Fibroblast of lung (primary cell): ENCODE measurements around the gene CYP4A11. TPM values are rescaled to one million over a fixed set of nuclear protein-coding genes. Genes with fewer than 3 reads are reported as not detected.
"Not testable (repeated sequence)": the region's sequence is repeated elsewhere in the genome, so short reads cannot be mapped to it uniquely, and the experiment has no call there.

Experiments used
- DNase-seq, 2 donors: peaks; one replicate each; pipeline versions ENCODE4 v3.0.0 to v3.0.0-alpha.2; 2010; ENCODE audit warnings: low read depth in 2 of 2
- H2AFZ ChIP-seq: 2 replicates; pipeline ENCODE4 v1.5.1; 2012; ENCODE audit warnings: low read length, control low read depth, inconsistent platforms
- H3K27ac ChIP-seq: 2 replicates; pipeline ENCODE4 v1.5.1; 2011; ENCODE audit warnings: low read length, control low read depth; ENCODE audit not compliant: insufficient read depth
- H3K27me3 ChIP-seq: 2 replicates; pipeline ENCODE4 v1.5.1; 2011; ENCODE audit warnings: mild to moderate bottlenecking, low read length; ENCODE audit not compliant: control insufficient read depth, insufficient read depth
- H3K36me3 ChIP-seq: 2 replicates; pipeline ENCODE4 v1.5.1; 2011; ENCODE audit warnings: low read length; ENCODE audit not compliant: control insufficient read depth, insufficient read depth
- H3K4me1 ChIP-seq: 2 replicates; pipeline ENCODE4 v1.5.1; 2011; ENCODE audit warnings: low read length; ENCODE audit not compliant: control insufficient read depth, insufficient read depth; ENCODE audit errors: extremely low read depth
- H3K4me2 ChIP-seq: 2 replicates; pipeline ENCODE4 v1.5.1; 2011; ENCODE audit warnings: low read length, control low read depth; ENCODE audit not compliant: insufficient read depth; ENCODE audit errors: extremely low read depth
- H3K4me3 ChIP-seq, 4 experiments: fragments of 200-600 bp in 1 of 4; sonication (generic) in 1 of 4; replicated peaks in 1 of 4; 2 replicates each; pipeline ENCODE4 v1.5.1; 2011 to 2016; ENCODE audit warnings: low read length in 4 of 4, low read depth in 3 of 4, mild to moderate bottlenecking in 3 of 4, control low read depth in 2 of 4, inconsistent platforms in 1 of 4, mixed read lengths in 1 of 4; ENCODE audit not compliant: insufficient read depth in 1 of 4; ENCODE audit errors: control extremely low read depth in 1 of 4
- H3K79me2 ChIP-seq: 2 replicates; pipeline ENCODE4 v1.5.1; 2012; ENCODE audit warnings: mild to moderate bottlenecking, low read length, inconsistent platforms; ENCODE audit not compliant: control insufficient read depth, insufficient read depth
- H3K9ac ChIP-seq: 2 replicates; pipeline ENCODE4 v1.5.1; 2011; ENCODE audit warnings: mild to moderate bottlenecking, low read length, control low read depth; ENCODE audit not compliant: insufficient read depth
- H3K9me3 ChIP-seq: 2 replicates; pipeline ENCODE4 v1.5.1; 2012; ENCODE audit warnings: low read depth, low read length; ENCODE audit not compliant: control insufficient read depth, insufficient read depth
- H4K20me1 ChIP-seq: 2 replicates; pipeline ENCODE4 v1.5.1; 2011; ENCODE audit warnings: low read length; ENCODE audit not compliant: control insufficient read depth, insufficient read depth; ENCODE audit errors: extremely low read depth
- CTCF ChIP-seq, 2 donors: IDR thresholded peaks in 1 of 2; conservative IDR thresholded peaks in 1 of 2; 1 replicate in 1 of 2; 2 replicates in 1 of 2; pipeline ENCODE4 v1.5.1; 2011 to 2012; ENCODE audit warnings: low read length in 2 of 2, control low read depth in 1 of 2, inconsistent platforms in 1 of 2, low read depth in 1 of 2, mild to moderate bottlenecking in 1 of 2
- EZH2 ChIP-seq: IDR thresholded peaks from 2 replicates; pipeline ENCODE4 v1.5.1; 2012; ENCODE audit warnings: low read length, control low read depth, mild to moderate bottlenecking; ENCODE audit errors: missing control alignments
- polyA minus RNA-seq: library from RNA; depleted of rRNA, polyadenylated mRNA; stranded (reverse); fragments of >200 nt; gene quantifications from 2 replicates; pipeline ENCODE4 v1.2.3, GENCODE V29; 2011; ENCODE audit warnings: low replicate concordance
- polyA plus RNA-seq, 2 donors: library from polyadenylated mRNA; depleted of rRNA in 1 of 2; stranded (reverse) in 1 of 2; unstranded in 1 of 2; fragments of >200 nt; gene quantifications; 2 replicates each; pipeline ENCODE4 v1.2.1, GENCODE V29; 2011 to 2012; ENCODE audit warnings: missing spikeins in 1 of 2
- total RNA-seq: library from RNA; depleted of rRNA; stranded (reverse); fragments of >200 nt; gene quantifications from 2 replicates; pipeline ENCODE4 v1.2.1, GENCODE V29; 2014

Gene CYP4A11, protein sequence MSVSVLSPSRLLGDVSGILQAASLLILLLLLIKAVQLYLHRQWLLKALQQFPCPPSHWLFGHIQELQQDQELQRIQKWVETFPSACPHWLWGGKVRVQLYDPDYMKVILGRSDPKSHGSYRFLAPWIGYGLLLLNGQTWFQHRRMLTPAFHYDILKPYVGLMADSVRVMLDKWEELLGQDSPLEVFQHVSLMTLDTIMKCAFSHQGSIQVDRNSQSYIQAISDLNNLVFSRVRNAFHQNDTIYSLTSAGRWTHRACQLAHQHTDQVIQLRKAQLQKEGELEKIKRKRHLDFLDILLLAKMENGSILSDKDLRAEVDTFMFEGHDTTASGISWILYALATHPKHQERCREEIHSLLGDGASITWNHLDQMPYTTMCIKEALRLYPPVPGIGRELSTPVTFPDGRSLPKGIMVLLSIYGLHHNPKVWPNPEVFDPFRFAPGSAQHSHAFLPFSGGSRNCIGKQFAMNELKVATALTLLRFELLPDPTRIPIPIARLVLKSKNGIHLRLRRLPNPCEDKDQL
- total RNA-seq (not detected in 2 replicates), polyA plus RNA-seq (not detected in 2 replicates), polyA minus RNA-seq (not detected in 2 replicates)
- polyA plus RNA-seq (2012) = not detected in 2 replicates

DNA sequence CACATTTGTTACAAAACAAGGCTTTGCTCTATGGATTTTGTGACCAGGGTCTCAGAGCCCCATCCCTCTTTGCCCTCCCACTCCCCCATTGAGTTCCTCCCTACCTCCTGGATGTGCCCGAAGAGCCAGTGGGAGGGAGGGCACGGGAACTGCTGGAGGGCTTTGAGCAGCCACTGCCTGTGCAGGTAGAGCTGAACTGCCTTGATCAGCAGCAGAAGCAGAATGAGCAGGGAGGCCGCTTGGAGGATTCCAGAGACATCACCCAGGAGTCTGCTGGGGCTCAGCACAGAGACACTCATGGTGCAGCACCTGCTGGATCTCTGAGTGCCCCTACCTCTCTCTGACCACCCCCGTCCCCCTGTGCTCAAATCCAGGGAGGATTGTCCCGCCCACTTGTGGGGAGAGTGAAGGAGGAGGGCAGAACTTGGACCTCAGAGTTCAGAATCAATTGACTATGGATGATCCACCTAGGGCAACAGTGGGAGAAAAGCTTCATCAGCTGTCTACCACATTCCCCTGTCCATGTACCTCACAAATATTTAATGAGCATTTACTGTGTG, at the start of gene CYP4A11:
Gene CYP4A11, minus strand, starts transcription at position 342 of the 560 bp plus-strand sequence. Its CDS starts 43 bp downstream, at position 299.
- Histone ChIP-seq H3K9ac (no peak within 1 kb of the TSS), H4K20me1 (no peaks in the 10 kb centered on the region), H3K4me1 (no peaks in the 10 kb centered on the region), H3K4me3 (no peak within 1 kb of the TSS), H3K4me2 (no peak within 1 kb of the TSS), H3K9me3 (no peaks in the 10 kb centered on the region), H3K27ac (no peak within 1 kb of the TSS), H3K79me2 (no peaks in the 10 kb centered on the region), H3K27me3 (no peaks in the 10 kb centered on the region), H3K36me3 (no peaks in the 10 kb centered on the region), H2AFZ (no peak within 1 kb of the TSS)
- TF ChIP-seq EZH2 = no peak
- DNase-seq = no peak

- H3K4me2 ChIP-seq, H2AFZ ChIP-seq, DNase-seq, H3K9ac ChIP-seq, H3K79me2 ChIP-seq, H3K4me3 ChIP-seq, H3K27me3 ChIP-seq, H3K4me1 ChIP-seq, H4K20me1 ChIP-seq, H3K9me3 ChIP-seq, H3K27ac ChIP-seq, H3K36me3 ChIP-seq: not testable (repeated sequence)
These were observed 49.3 kb upstream of the CYP4A11 start for GRCh38 chr1:46990541-46990940.

DNA sequence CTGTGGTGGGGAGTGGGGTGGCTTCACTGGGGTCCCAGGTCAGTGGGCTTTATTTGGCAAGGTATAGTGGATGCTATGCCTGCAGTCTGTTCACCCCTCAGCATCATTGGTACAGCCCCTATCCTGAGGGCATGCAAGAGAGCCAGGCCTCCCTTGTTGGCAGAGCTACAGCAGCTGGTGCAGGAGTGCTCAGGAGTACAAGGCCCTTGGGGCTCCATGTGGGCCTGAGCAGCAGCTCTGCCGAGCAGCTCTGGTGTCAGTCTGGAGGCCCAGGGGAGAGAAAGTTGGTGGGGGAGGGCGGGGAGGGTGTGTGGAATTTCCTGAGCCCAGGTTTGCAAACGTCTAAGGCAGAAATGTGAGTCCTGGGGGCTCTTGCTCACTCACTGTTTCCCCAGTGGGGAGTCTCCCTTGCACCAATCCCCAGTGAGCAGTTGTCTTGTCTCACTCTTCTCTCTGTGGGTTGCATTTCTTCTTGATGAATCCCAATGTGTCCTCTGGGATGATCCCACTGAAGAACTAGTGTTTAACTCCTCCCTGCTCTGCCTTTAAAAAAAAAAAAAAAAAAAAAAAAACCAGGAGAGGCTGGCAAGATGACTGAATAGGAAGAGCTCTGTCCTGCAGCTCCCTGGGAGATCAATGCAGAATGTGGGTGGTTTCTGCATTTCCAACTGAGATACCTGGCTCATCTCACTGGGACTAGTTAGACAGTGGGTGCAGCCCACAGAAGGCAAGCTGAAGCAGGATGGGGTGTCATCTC, 42.7 kb upstream of the CYP4A11 start:
- H3K27me3 ChIP-seq = no peaks in the 10 kb centered on the region
- no peaks in the 10 kb centered on the region for H4K20me1 ChIP-seq
- no peaks in the 10 kb centered on the region for H3K9me3 ChIP-seq
- H3K4me1 ChIP-seq = no peaks in the 10 kb centered on the region
- no peak for DNase-seq
- H3K27ac ChIP-seq = no peak overlapping the region
- no peak overlapping the region for H2AFZ ChIP-seq
- H3K4me3 ChIP-seq = no peak overlapping the region
- no peaks in the 10 kb centered on the region for H3K79me2 ChIP-seq
- H3K4me2 ChIP-seq = no peak overlapping the region
- no peak overlapping the region for H3K9ac ChIP-seq
- no peak for TF ChIP-seq EZH2
- TF ChIP-seq CTCF (conservative IDR thresholded peaks at IDR 0.05 in 1 of 2, IDR thresholded peaks at IDR 0.05 in 1 of 2; ENCODE audit: low read depth in 1 of 2, low read length in 2 of 2) = no peak
- H3K36me3 ChIP-seq = no peaks in the 10 kb centered on the region
